Upper lobe of right lung (tissue), 1 donor: ENCODE results near the gene CD99L2. TPM values are rescaled to one million over a fixed set of nuclear protein-coding genes. Genes with fewer than 3 reads are reported as not detected.

Experiments used
- total RNA-seq: library from RNA; stranded (reverse); fragmentation: NEBNext Ultra II Directional; extraction: Animal tissue kit (Norgen Biotek cat#: 25700); gene quantifications from one replicate; pipeline ENCODE4 v1.2.1, GENCODE V29; 2021
- donor health status: DM: no; HTN: yes; CAD: no; lungs with severe emphysema.

Gene CD99L2
- total RNA-seq, 1 donor from 2014 or later = 38.4 TPM

Other genes with a start within 250 kb of the CD99L2 start
- 27.3 TPM for gene MTMR1, start 205.3 kb downstream of the CD99L2 start, total RNA-seq
- 19.5 TPM for gene HMGB3, start 84.7 kb upstream of the CD99L2 start, total RNA-seq